Heart left ventricle (tissue), 16 donors: ENCODE data around the gene PTPRZ1. TPM values are rescaled to one million over a fixed set of nuclear protein-coding genes. Genes with fewer than 3 reads are reported as not detected.

Experiments
- ATAC-seq, 4 donors: fragments of 200-7000 bp; cut with Tn5 transposase; one replicate each; pipeline ENCODE4 v1.9.1; 2020 to 2022; ENCODE audit warnings: moderate library complexity in 4 of 4, mild to moderate bottlenecking in 3 of 4, moderate number of reproducible peaks in 1 of 4
- DNase-seq, 5 donors: peaks; one replicate each; pipeline ENCODE4 v3.0.0-alpha.2; 2020
- H3K27ac ChIP-seq, 12 donors: fragments of 200-600 bp; sonication (generic) in 4 of 12; one replicate each; pipeline versions ENCODE4 v1.5.0 to v1.8.0; 2016 to 2022; ENCODE audit warnings: mild to moderate bottlenecking in 2 of 12
- H3K27me3 ChIP-seq, 9 donors: fragments of 200-600 bp; sonication (generic) in 2 of 9; one replicate each; pipeline versions ENCODE4 v1.5.1 to v1.8.0; 2016 to 2022; ENCODE audit warnings: mild to moderate bottlenecking in 3 of 9
- H3K36me3 ChIP-seq, 9 donors: fragments of 200-600 bp; sonication (generic) in 2 of 9; one replicate each; pipeline versions ENCODE4 v1.5.0 to v1.8.0; 2018 to 2022; ENCODE audit warnings: mild to moderate bottlenecking in 2 of 9
- H3K4me1 ChIP-seq, 12 donors: fragments of 200-600 bp; sonication (generic) in 4 of 12; one replicate each; pipeline versions ENCODE4 v1.5.0 to v1.8.0; 2016 to 2022; ENCODE audit warnings: mild to moderate bottlenecking in 3 of 12
- H3K4me3 ChIP-seq, 12 donors: fragments of 200-600 bp; sonication (generic) in 4 of 12; one replicate each; pipeline versions ENCODE4 v1.5.0 to v1.8.0; 2017 to 2022; ENCODE audit warnings: mild to moderate bottlenecking in 9 of 12, moderate library complexity in 4 of 12
- H3K9me3 ChIP-seq, 12 donors: fragments of 200-600 bp; sonication (generic) in 4 of 12; one replicate each; pipeline versions ENCODE4 v1.5.0 to v1.8.0; 2016 to 2022; ENCODE audit warnings: mild to moderate bottlenecking in 1 of 12
- CTCF ChIP-seq, 12 donors: fragments of 200-600 bp; sonication (generic) in 4 of 12; IDR thresholded peaks; one replicate each; pipeline versions ENCODE4 v1.5.0 to v1.8.0; 2018 to 2022; ENCODE audit warnings: antibody characterized with exemption in 12 of 12, mild to moderate bottlenecking in 5 of 12
- POLR2A ChIP-seq, 2 donors: fragments of 450-650 bp; IDR thresholded peaks; one replicate each; pipeline ENCODE4 v1.6.1; 2017; ENCODE audit warnings: antibody characterized with exemption in 2 of 2, mild to moderate bottlenecking in 2 of 2, moderate library complexity in 2 of 2
- WGBS, 4 donors: extraction: QIAGEN DNeasy Blood & Tissue Kit in 2 of 4; methylation state at CpG; one replicate each; pipeline versions ENCODE4 v1.1.5 to v1.1.7; 2013 to 2018; 5-methylcytosine and 5-hydroxymethylcytosine counted together
- intact Hi-C, 10 donors: fragments of 100-400 bp; cut with DNase I; formaldehyde crosslinking; loops; one replicate each; pipeline versions ENCODE4 v1.11.1 to v1.14.2; 2022
- polyA plus RNA-seq, 2 donors: library from polyadenylated mRNA; stranded (reverse); fragments of 200-250 nt; gene quantifications; one replicate each; pipeline ENCODE4 v1.2.3, GENCODE V29; 2013
- total RNA-seq, 9 donors: library from RNA; depleted of rRNA in 2 of 9; stranded (reverse); fragments of >200 nt in 2 of 9; fragmentation: NEBNext Ultra II Directional in 3 of 9; extraction: Animal tissue kit (Norgen Biotek cat#: 25700) in 3 of 9; gene quantifications; one replicate each; pipeline versions ENCODE4 v1.1.0 to v1.2.4, GENCODE V29; 2016 to 2023
- donor health status: ischemic (EF 13 %, LVEDD 7.1; RV severe dilation, severe dysfunction).
- donor health status: healthy with polysubstance abuse.
- donor health status: DM: no; HTN: yes; CAD: no.
- donor health status: DM: no; HTN: no; CAD: no.
- donor health status: ischemic (EF 25% LVEDD 6.9; RV normal size, moderate dysfunction).
- donor health status: ischemic (EF 25% LVEDD 5.7; RV mildly dilated, moderate dysfunction).
- donor health status: healthy.
- donor health status: DM: yes; HTN: yes; CAD: no.
- donor health status: ischemic (EF 35%, LVEDD 5.7; RV mildly dilated, moderate dysfunction).
- donor health status: nonischemic (EF 11% LVEDD 7.7; RV severe dilation, severe dysfunction).
- donor health status: DM: yes; HTN: yes; CAD: no.
- donor health status: PGD.
- donor health status: ischemic (EF 29% LVEDD 5.4; RV normal size, mild dysfunction).
- donor health status: nonischemic (EF 23%, LVEDD 6.1; RV moderate dilation, normal function).

Gene PTPRZ1
- total and polyA plus RNA-seq, 11 donors: 0.27 to 4.8 (median 0.45) TPM

- ATAC-seq (no peak), DNase-seq (no peak)
- Histone ChIP-seq H3K4me3 (no peak overlapping the region), H3K4me1 (no peaks in the 10 kb centered on the region), H3K9me3 (no peaks in the 10 kb centered on the region), H3K36me3 (no peaks in the 10 kb centered on the region), H3K27ac (no peak overlapping the region), H3K27me3 (peaks cover 0 to 3% (median 0%) of the 10 kb centered on the region in 9 donors)
- TF ChIP-seq POLR2A (IDR thresholded peaks at IDR 0.05) (no peak), CTCF (IDR thresholded peaks at IDR 0.05) (no peak)
- WGBS, 4 donors: 61 to 82% (median 73%) methylated on average over 6 of the region's 6 CpGs
- intact Hi-C loops: no loop called here
Observed at GRCh38 chr7:121914676-121915279, 41.8 kb downstream of the PTPRZ1 start.

GRCh38 chr7:121916211-121916610 is 43.2 kb downstream of the PTPRZ1 start:
- no peak for TF ChIP-seq CTCF (IDR thresholded peaks at IDR 0.05)
- TF ChIP-seq POLR2A (IDR thresholded peaks at IDR 0.05): no peak
- intact Hi-C loops: no loop called here
- Histone ChIP-seq H3K27ac (no peak overlapping the region), H3K27me3 (peaks cover 0 to 3% (median 0%) of the 10 kb centered on the region in 9 donors), H3K36me3 (no peaks in the 10 kb centered on the region), H3K4me3 (no peak overlapping the region), H3K4me1 (no peaks in the 10 kb centered on the region), H3K9me3 (no peaks in the 10 kb centered on the region)
- no peak for DNase-seq
- WGBS, 4 donors: 71 to 79% (median 75%) methylated on average over 4 of the region's 4 CpGs
- ATAC-seq: no peak

GRCh38 chr7:121919986-121920385 is 47.0 kb downstream of the PTPRZ1 start:
- H3K27ac ChIP-seq: no peak overlapping the region
- 49 to 60% (median 55%) methylated on average over 3 of the region's 3 CpGs for WGBS, 4 donors
- no peak overlapping the region for H3K4me3 ChIP-seq
- DNase-seq (no peak), ATAC-seq (no peak)
- no peaks in the 10 kb centered on the region for H3K4me1 ChIP-seq
- H3K27me3 ChIP-seq: no peaks in the 10 kb centered on the region
- TF ChIP-seq POLR2A (IDR thresholded peaks at IDR 0.05) (no peak), CTCF (IDR thresholded peaks at IDR 0.05) (no peak)
- intact Hi-C loops: no loop called here
- no peaks in the 10 kb centered on the region for H3K36me3 ChIP-seq
- H3K9me3 ChIP-seq: no peaks in the 10 kb centered on the region

GRCh38 chr7:121924269-121925186 is 51.6 kb downstream of the PTPRZ1 start:
- H3K27me3 ChIP-seq: no peaks in the 10 kb centered on the region
- H3K36me3 ChIP-seq: no peaks in the 10 kb centered on the region
- 74 to 76% (median 76%) methylated on average over 7 of the region's 7 CpGs for WGBS, 4 donors
- no peak overlapping the region for H3K27ac ChIP-seq
- intact Hi-C loops: no loop called here
- DNase-seq: no peak
- H3K4me3 ChIP-seq: no peak overlapping the region
- H3K9me3 ChIP-seq: no peaks in the 10 kb centered on the region
- ATAC-seq: no peak
- no peaks in the 10 kb centered on the region for H3K4me1 ChIP-seq
- TF ChIP-seq CTCF (IDR thresholded peaks at IDR 0.05) (no peak), POLR2A (IDR thresholded peaks at IDR 0.05) (no peak)
